Transverse colon (tissue), 3 donors: Measurements from ENCODE around the gene DGKG.

Source experiments
- CTCF ChIP-seq, 5 experiments: fragments of 200-600 bp in 3 of 5; fragments of 450-650 bp in 2 of 5; sonication (generic) in 3 of 5; IDR thresholded peaks; 1 replicate in 2 of 5; 2 replicates in 3 of 5; pipeline ENCODE4 v1.5.1; 2016 to 2017; ENCODE audit warnings: antibody characterized with exemption in 5 of 5, inconsistent platforms in 3 of 5, mild to moderate bottlenecking in 2 of 5, moderate library complexity in 1 of 5
- POLR2A ChIP-seq: fragments of 450-650 bp; IDR thresholded peaks from one replicate; pipeline ENCODE4 v1.6.1; 2016; ENCODE audit warnings: antibody characterized with exemption, mild to moderate bottlenecking, moderate library complexity

- no peak for TF ChIP-seq POLR2A
- TF ChIP-seq CTCF (IDR thresholded peaks at IDR 0.05): no peak
Observed at GRCh38 chr3:186143250-186143649, 218.8 kb downstream of the DGKG start.
